ENCODE results near the gene LHX6.

The LHX6 gene

DNA sequence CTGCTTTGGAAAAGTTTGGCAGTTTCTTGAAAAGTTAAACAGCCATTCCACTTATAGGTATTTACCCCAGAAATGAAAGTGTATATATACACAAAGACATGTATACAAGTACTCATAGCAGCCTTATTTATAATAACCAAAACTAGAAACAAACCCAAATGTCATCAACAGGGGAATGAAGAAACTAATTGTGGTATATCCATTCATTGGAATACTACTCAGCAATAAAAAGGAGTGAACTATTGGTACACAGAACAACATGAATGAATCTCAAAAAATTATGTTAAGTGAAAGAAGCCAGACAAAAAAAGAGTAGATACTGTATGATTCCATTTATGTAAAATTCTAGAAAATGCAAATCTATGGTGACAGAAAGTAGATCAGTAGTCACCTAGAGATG is 66.3 kb downstream of the LHX6 start:
- TF ChIP-seq, protein P1, sequence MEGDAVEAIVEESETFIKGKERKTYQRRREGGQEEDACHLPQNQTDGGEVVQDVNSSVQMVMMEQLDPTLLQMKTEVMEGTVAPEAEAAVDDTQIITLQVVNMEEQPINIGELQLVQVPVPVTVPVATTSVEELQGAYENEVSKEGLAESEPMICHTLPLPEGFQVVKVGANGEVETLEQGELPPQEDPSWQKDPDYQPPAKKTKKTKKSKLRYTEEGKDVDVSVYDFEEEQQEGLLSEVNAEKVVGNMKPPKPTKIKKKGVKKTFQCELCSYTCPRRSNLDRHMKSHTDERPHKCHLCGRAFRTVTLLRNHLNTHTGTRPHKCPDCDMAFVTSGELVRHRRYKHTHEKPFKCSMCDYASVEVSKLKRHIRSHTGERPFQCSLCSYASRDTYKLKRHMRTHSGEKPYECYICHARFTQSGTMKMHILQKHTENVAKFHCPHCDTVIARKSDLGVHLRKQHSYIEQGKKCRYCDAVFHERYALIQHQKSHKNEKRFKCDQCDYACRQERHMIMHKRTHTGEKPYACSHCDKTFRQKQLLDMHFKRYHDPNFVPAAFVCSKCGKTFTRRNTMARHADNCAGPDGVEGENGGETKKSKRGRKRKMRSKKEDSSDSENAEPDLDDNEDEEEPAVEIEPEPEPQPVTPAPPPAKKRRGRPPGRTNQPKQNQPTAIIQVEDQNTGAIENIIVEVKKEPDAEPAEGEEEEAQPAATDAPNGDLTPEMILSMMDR (conservative IDR thresholded peaks at IDR 0.05), result no peak
- no peak overlapping the region for H3K27ac ChIP-seq

DNA sequence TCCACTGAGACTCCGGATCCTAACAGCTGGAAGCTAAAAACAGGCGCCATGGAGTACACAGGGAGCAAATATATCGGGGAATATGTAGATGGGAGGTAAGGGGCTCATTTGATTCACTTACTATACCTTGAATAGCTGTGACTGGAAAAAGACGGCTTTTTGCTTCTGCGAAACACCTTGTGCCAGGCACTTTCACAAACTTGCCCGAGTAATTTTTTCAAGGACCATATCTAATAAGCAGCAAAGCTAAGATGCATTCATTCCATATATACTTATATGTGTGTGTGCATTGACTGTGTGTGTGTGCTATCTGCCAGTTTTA is 68.9 kb downstream of the LHX6 start:
- H3K27ac ChIP-seq, result peak overlapping the region; percentile 85; the same call in 1 of the 2 replicates
- TF ChIP-seq, protein P1 (conservative IDR thresholded peaks at IDR 0.05), result no peak

DNA sequence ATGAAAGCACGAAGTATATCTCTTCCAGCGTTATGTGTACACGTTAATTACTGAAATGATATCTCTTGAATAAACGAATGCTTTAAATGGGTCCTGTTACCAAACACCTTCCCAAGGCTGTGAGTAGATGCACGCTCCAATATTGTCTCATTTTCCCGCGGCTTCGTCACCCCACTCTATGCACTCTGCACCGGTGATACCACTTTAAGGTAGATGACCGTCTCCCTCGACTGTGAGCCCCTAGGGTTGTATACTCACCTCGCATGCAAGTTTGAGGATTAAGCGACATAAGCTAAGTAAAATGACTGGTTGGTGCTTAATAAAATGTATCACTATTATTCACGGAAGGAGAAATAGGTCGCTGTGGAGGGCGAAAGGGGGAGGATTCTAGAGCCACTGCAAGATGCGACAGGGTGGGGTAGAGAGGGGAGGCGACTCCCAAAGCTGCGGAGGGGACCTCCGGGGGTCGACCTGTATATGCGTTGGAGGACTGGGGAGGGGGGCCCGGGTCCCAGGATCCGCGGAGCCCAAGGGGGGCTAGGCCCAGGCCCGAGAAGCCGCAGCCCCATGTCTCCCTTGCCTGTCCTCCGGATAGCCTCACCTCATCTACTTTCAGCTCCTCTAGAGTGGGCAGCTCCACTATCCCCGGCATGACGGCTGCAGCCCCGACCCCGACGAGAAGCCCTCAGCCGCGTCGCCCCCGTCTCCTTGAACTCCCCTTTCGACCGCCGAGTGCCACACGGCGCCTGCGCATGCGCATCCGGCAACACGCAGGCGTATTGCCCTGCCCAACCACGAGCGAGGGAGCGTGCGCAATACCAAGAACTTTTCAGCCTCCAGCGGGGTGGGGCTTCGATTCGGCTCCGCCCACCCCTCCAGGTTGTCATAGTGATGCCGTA is 69.5 kb downstream of the LHX6 start, which contains the start of the genes MORN5 and NDUFA8:
MORN5 (plus strand) TSS at position 883 of the 899 bp plus-strand sequence. CDS start 65 bp downstream, outside the sequence.
NDUFA8 (minus strand) TSS at position 754 of the 899 bp plus-strand sequence; CDS start at position 652, 102 bp downstream.
- TF ChIP-seq, protein P1 (conservative IDR thresholded peaks at IDR 0.05), result no peak

DNA sequence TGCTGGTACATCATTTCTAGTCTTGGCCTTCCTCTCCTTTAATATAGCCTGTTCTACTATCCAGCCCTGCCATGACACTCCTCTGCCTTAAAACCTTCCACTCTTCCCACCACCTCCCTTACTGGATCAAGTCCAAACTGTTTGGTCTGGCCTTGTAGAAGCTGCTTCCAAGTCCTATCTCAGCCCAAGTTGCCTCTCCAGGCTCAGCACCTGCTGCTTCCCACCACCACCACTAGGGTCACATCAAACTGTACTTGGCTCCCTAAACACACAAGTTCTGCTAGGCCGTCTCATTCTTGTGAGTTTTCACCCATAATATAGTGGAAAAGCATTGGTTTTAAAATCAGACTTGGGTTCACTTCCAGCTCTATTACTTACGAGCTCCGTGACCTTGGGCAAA is 70.6 kb downstream of the LHX6 start:
- TF ChIP-seq, protein P1 (conservative IDR thresholded peaks at IDR 0.05), result peak; percentile 70
- H3K27ac ChIP-seq, result no peak overlapping the region

More for the DNA sequence above, 69.5 kb downstream of the LHX6 start, which contains the start of the genes MORN5 and NDUFA8:
- H3K27ac ChIP-seq, result peak within 1 kb of the TSS; percentile 85

DNA sequence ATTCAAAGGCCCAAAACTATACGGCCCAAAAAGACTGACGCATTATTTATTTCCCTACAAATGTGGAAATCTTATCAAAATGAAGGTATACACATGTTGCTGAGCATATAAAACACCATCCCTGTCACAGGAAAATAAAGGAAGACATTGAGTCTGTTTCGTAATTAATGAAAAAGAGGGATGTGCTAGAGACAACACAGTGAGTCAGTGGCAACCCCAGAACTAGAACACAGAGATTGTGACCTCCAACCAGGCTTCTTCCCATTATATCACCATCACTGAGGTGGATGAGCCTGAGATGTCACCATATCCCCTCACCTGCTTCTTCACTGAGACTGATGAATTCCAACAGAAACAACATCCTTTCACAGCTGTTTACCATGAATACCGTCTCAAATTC is 73.0 kb downstream of the LHX6 start:
- TF ChIP-seq, protein P1 (conservative IDR thresholded peaks at IDR 0.05), result no peak
- no peak overlapping the region for H3K27ac ChIP-seq

Measured in VCaP (cell line).